Measurements from ENCODE around the gene LTBP1. TPM values are rescaled to one million over a fixed set of nuclear protein-coding genes. Genes with fewer than 3 reads are reported as not detected.
"Not testable (repeated sequence)": the region's sequence is repeated elsewhere in the genome, so short reads cannot be mapped to it uniquely, and the experiment has no call there.

Gene LTBP1
- total and polyA plus RNA-seq, 2 experiments from 2014 or later, result 35.6 to 68.9 TPM

- H3K9me3 ChIP-seq (ENCODE audit: low read depth), result no peaks in the 10 kb centered on the region
- H3K4me1 ChIP-seq (ENCODE audit: insufficient read depth), result no peaks in the 10 kb centered on the region
- H3K27ac ChIP-seq, result no peak overlapping the region
- no peak overlapping the region for H2AFZ ChIP-seq
- no peak for TF ChIP-seq EZH2phosphoT487 (IDR thresholded peaks at IDR 0.05; ENCODE audit: low read depth, severe bottlenecking, unreplicated experiment)
- TF ChIP-seq, protein P1, sequence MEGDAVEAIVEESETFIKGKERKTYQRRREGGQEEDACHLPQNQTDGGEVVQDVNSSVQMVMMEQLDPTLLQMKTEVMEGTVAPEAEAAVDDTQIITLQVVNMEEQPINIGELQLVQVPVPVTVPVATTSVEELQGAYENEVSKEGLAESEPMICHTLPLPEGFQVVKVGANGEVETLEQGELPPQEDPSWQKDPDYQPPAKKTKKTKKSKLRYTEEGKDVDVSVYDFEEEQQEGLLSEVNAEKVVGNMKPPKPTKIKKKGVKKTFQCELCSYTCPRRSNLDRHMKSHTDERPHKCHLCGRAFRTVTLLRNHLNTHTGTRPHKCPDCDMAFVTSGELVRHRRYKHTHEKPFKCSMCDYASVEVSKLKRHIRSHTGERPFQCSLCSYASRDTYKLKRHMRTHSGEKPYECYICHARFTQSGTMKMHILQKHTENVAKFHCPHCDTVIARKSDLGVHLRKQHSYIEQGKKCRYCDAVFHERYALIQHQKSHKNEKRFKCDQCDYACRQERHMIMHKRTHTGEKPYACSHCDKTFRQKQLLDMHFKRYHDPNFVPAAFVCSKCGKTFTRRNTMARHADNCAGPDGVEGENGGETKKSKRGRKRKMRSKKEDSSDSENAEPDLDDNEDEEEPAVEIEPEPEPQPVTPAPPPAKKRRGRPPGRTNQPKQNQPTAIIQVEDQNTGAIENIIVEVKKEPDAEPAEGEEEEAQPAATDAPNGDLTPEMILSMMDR (IDR thresholded peaks at IDR 0.05; ENCODE audit: poor library complexity), result no peak
- TF ChIP-seq EZH2 (IDR thresholded peaks at IDR 0.05; ENCODE audit: borderline replicate concordance), result no peak
- no peaks in the 10 kb centered on the region for H3K9me2 ChIP-seq (replicated peaks; ENCODE audit: insufficient read depth)
- no peak overlapping the region for H3K4me3 ChIP-seq
- 90% methylated on average over 3 of the region's 3 CpGs for WGBS (ENCODE audit: low lambda C conversion rate, missing lambda C conversion rate)
- no peak overlapping the region for H3K4me2 ChIP-seq
- H3K79me2 ChIP-seq, result peaks cover 11% of the 10 kb centered on the region
- DNase-seq (ENCODE audit: low spot score), result no peak
- H3K36me3 ChIP-seq (replicated peaks; ENCODE audit: insufficient read depth, low read depth), result no peaks in the 10 kb centered on the region
- H4K20me1 ChIP-seq (ENCODE audit: insufficient read depth, poor library complexity, severe bottlenecking), result no peaks in the 10 kb centered on the region
- H3K27me3 ChIP-seq, result no peaks in the 10 kb centered on the region
These were observed 17.2 kb downstream of the LTBP1 start for GRCh38 chr2:32963941-32964340.

- no peaks in the 10 kb centered on the region for H3K9me3 ChIP-seq (ENCODE audit: low read depth)
- H2AFZ ChIP-seq, result no peak overlapping the region
- DNase-seq (ENCODE audit: low spot score), result no peak
- no peaks in the 10 kb centered on the region for H3K9me2 ChIP-seq (replicated peaks; ENCODE audit: insufficient read depth)
- TF ChIP-seq, protein P1 (IDR thresholded peaks at IDR 0.05; ENCODE audit: poor library complexity), result no peak
- H3K4me1 ChIP-seq (ENCODE audit: insufficient read depth), result no peaks in the 10 kb centered on the region
- H3K27me3 ChIP-seq, result no peaks in the 10 kb centered on the region
- H4K20me1 ChIP-seq (ENCODE audit: insufficient read depth, poor library complexity, severe bottlenecking), result no peaks in the 10 kb centered on the region
- H3K4me2 ChIP-seq, result no peak overlapping the region
- no peak overlapping the region for H3K4me3 ChIP-seq
- WGBS (ENCODE audit: low lambda C conversion rate, missing lambda C conversion rate), result 92% methylated on average over 2 of the region's 2 CpGs
- H3K36me3 ChIP-seq (replicated peaks; ENCODE audit: insufficient read depth, low read depth), result no peaks in the 10 kb centered on the region
- peaks cover 24% of the 10 kb centered on the region for H3K79me2 ChIP-seq
- H3K27ac ChIP-seq, result no peak overlapping the region
These were observed 18.9 kb downstream of the LTBP1 start for GRCh38 chr2:32965523-32966171.

DNA sequence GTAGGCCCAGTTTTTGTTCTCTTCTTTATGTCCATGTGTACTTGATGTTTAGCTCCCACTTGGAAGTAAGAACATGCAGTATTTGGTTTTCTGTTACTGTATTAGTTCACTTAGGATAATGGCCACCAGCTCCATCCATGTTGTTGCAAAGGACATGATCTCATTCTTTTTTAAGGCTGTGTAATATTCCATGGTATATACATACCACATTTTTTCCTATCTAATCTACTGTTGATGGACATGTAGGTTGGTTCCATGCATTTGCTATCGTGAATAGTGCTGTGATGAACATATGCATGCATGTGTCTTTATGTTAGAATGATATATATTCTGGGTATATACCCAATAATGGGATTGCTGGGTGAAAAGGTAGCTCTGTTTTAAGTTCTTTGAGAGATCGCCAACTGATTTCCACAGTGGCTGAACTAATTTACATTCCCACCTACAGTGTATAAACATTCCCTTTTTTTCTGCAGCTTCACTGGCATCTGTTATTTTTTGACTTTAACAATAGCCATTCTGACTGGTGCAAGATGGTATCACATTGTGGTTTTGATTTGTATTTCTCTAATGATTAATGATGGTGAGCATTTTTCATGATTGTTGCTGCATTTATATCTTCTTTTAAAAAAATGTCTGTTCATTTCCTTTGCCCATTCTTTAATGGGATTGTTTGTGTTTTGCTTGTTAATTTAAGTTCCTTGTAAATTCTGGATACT, 22.9 kb downstream of the LTBP1 start:
- no peak for DNase-seq (ENCODE audit: low spot score)
- Histone ChIP-seq H3K4me1 (ENCODE audit: insufficient read depth) (no peaks in the 10 kb centered on the region), H3K36me3 (replicated peaks; ENCODE audit: insufficient read depth, low read depth) (no peaks in the 10 kb centered on the region), H3K27ac (no peak overlapping the region), H3K4me3 (no peak overlapping the region), H3K27me3 (no peaks in the 10 kb centered on the region), H3K9me2 (replicated peaks; ENCODE audit: insufficient read depth) (no peaks in the 10 kb centered on the region), H3K9me3 (ENCODE audit: low read depth) (peaks cover 6% of the 10 kb centered on the region), H2AFZ (no peak overlapping the region), H4K20me1 (ENCODE audit: insufficient read depth, poor library complexity, severe bottlenecking) (no peaks in the 10 kb centered on the region), H3K79me2 (peaks cover 55% of the 10 kb centered on the region), H3K4me2 (no peak overlapping the region)
- no peak for TF ChIP-seq EZH2 (IDR thresholded peaks at IDR 0.05; ENCODE audit: borderline replicate concordance)
- TF ChIP-seq, protein P1 (IDR thresholded peaks at IDR 0.05; ENCODE audit: poor library complexity), result no peak
- no peak for TF ChIP-seq EZH2phosphoT487 (IDR thresholded peaks at IDR 0.05; ENCODE audit: low read depth, severe bottlenecking, unreplicated experiment)
- 94% methylated on average over 2 of the region's 2 CpGs for WGBS (ENCODE audit: low lambda C conversion rate, missing lambda C conversion rate)

DNA sequence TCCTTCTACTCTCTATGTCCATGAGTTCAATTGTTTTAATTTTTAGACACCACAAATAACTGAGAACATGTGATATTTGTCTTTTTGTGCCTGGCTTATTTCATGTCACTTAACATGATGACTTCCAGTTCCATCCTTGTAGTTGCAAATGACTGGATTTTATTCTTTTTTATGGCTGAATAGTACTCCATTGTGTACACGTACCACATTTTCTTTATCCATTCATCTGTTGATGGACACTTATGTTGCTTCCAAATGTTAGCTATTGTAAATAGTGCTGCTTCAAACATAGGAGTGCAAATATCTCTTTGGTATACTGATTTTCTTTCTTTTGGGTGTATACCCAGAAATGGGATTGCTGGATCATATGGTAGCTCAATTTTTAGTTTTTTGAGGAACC, 27.0 kb downstream of the LTBP1 start:
- H3K9me2 ChIP-seq (replicated peaks; ENCODE audit: insufficient read depth); H3K4me3 ChIP-seq; H4K20me1 ChIP-seq (ENCODE audit: insufficient read depth, poor library complexity, severe bottlenecking); H3K4me1 ChIP-seq (ENCODE audit: insufficient read depth); DNase-seq (ENCODE audit: low spot score); H3K36me3 ChIP-seq (replicated peaks; ENCODE audit: insufficient read depth, low read depth); H2AFZ ChIP-seq; H3K27me3 ChIP-seq; H3K4me2 ChIP-seq; H3K27ac ChIP-seq; H3K9me3 ChIP-seq (ENCODE audit: low read depth): not testable (repeated sequence)
- WGBS (ENCODE audit: low lambda C conversion rate, missing lambda C conversion rate), result 100% methylated on average over 1 of the region's 1 CpG
- peaks cover 69% of the 10 kb centered on the region for H3K79me2 ChIP-seq

All from hepatocyte (in vitro differentiated cells).